Astrocyte (in vitro differentiated cells and primary cell): ENCODE results near the gene CAMK2B.

Source experiments
- CTCF ChIP-seq: IDR thresholded peaks from 2 replicates; pipeline ENCODE4 v1.5.1; 2011; ENCODE audit warnings: low read depth, mild to moderate bottlenecking, inconsistent platforms, low read length, moderate library complexity; ENCODE audit not compliant: insufficient read depth
- EZH2 ChIP-seq: IDR thresholded peaks from 2 replicates; pipeline ENCODE4 v1.6.1; 2012; ENCODE audit warnings: mild to moderate bottlenecking, low read length, inconsistent platforms; ENCODE audit not compliant: insufficient read depth

GRCh38 chr7:44341401-44341800 lies 16.0 kb upstream of the CAMK2B start:
- no peak for TF ChIP-seq CTCF
- TF ChIP-seq EZH2 = no peak
